Measurements from ENCODE around the gene DPP6. TPM values are rescaled to one million over a fixed set of nuclear protein-coding genes. Genes with fewer than 3 reads are reported as not detected.

The DPP6 gene
- total and polyA plus RNA-seq, 11 donors = 0.05 to 2.9 (median 0.11) TPM; not detected in 3

- Histone ChIP-seq H3K4me3 (no peak overlapping the region), H3K9me3 (no peaks in the 10 kb centered on the region), H3K27me3 (no peaks in the 10 kb centered on the region), H3K36me3 (no peaks in the 10 kb centered on the region), H3K27ac (no peak overlapping the region), H3K4me1 (no peaks in the 10 kb centered on the region)
- intact Hi-C loops (cut with DNase I) = no loop called here
- ATAC-seq (no peak), DNase-seq (no peak)
- TF ChIP-seq POLR2A (IDR thresholded peaks at IDR 0.05) = no peak
- TF ChIP-seq CTCF (IDR thresholded peaks at IDR 0.05) = no peak
- WGBS, 4 donors = 4 to 26% (median 11%) methylated on average over 3 to 4 of the region's 4 CpGs
These were observed 114.9 kb downstream of the DPP6 start for GRCh38 chr7:154167051-154167450.

GRCh38 chr7:154167807-154168206 lies 115.6 kb downstream of the DPP6 start:
- DNase-seq (no peak), ATAC-seq (no peak)
- WGBS, 4 donors = 30 to 46% (median 33%) methylated on average over 4 of the region's 4 CpGs
- Histone ChIP-seq H3K9me3 (no peaks in the 10 kb centered on the region), H3K36me3 (no peaks in the 10 kb centered on the region), H3K4me1 (no peaks in the 10 kb centered on the region), H3K27ac (no peak overlapping the region), H3K27me3 (no peaks in the 10 kb centered on the region), H3K4me3 (no peak overlapping the region)
- intact Hi-C loops (cut with DNase I) = no loop called here
- no peak for TF ChIP-seq CTCF (IDR thresholded peaks at IDR 0.05)
- TF ChIP-seq POLR2A (IDR thresholded peaks at IDR 0.05) = no peak

- no peaks in the 10 kb centered on the region for H3K4me1 ChIP-seq
- WGBS, 4 donors = 0 to 4% (median 2%) methylated on average over 1 of the region's 1 CpG; no CpG with 5 or more reads in 1 of the 4 donors
- no peak overlapping the region for H3K27ac ChIP-seq
- H3K4me3 ChIP-seq = no peak overlapping the region
- no peak for TF ChIP-seq POLR2A (IDR thresholded peaks at IDR 0.05)
- no peak for TF ChIP-seq CTCF (IDR thresholded peaks at IDR 0.05)
- DNase-seq (no peak), ATAC-seq (no peak)
- no peaks in the 10 kb centered on the region for H3K36me3 ChIP-seq
- intact Hi-C loops (cut with DNase I) = no loop called here
- no peaks in the 10 kb centered on the region for H3K9me3 ChIP-seq
- no peaks in the 10 kb centered on the region for H3K27me3 ChIP-seq
These were observed 119.2 kb downstream of the DPP6 start for GRCh38 chr7:154171422-154171821.

DNA sequence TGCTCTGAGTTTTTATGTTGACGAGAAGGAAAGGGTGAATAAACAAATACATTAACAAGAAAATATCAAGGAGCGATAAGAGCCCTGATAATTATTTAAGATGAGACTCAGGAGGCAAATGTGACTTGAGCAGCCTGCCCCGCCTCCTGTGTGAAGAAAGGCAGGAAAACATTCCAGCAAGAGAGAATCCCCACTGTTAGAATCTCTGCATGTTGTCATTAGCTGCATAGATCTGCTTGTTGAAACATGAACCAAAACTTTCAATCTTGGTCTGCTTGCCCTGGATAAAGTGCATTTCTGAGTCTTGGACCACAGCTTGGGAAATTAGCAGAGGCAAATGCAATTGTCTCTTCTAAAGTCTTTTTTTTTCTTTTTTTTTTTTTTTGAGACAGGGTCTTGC lies 120.0 kb downstream of the DPP6 start:
- no peak overlapping the region for H3K27ac ChIP-seq

More for the DNA sequence above, 120.0 kb downstream of the DPP6 start:
- Histone ChIP-seq H3K9me3 (no peaks in the 10 kb centered on the region), H3K4me3 (no peak overlapping the region), H3K27me3 (no peaks in the 10 kb centered on the region), H3K36me3 (no peaks in the 10 kb centered on the region), H3K4me1 (no peaks in the 10 kb centered on the region)
- ATAC-seq (no peak), DNase-seq (no peak)
- WGBS, 4 donors = 41 to 55% (median 51%) methylated on average over 3 of the region's 3 CpGs
- intact Hi-C loops (cut with DNase I) = no loop called here
- TF ChIP-seq POLR2A (IDR thresholded peaks at IDR 0.05) (no peak), CTCF (IDR thresholded peaks at IDR 0.05) (no peak)

All from heart left ventricle (tissue), 16 donors.